H9 (cell line): ENCODE data around the gene TBL3. TPM values are rescaled to one million over a fixed set of nuclear protein-coding genes. Genes with fewer than 3 reads are reported as not detected.
A peak's percentile ranks its signal among the peaks of the same experiment; 100 is the strongest.

Experiments used
- DNase-seq: peaks from one replicate; pipeline ENCODE4 v3.0.0-alpha.2; 2017
- H2AFZ ChIP-seq: one replicate; pipeline ENCODE4 v1.6.1; 2013; ENCODE audit warnings: mild to moderate bottlenecking, low read length, control low read depth, moderate library complexity
- H2AK5ac ChIP-seq: 2 replicates; pipeline ENCODE4 v1.6.1; 2013; ENCODE audit warnings: low read length, control low read depth, mixed read lengths; ENCODE audit not compliant: insufficient read length
- H2BK120ac ChIP-seq: one replicate; pipeline ENCODE4 v1.6.1; 2013; ENCODE audit warnings: low read depth, mild to moderate bottlenecking, low read length, control low read depth, inconsistent platforms; ENCODE audit not compliant: poor library complexity, severe bottlenecking
- H2BK12ac ChIP-seq: 2 replicates; pipeline ENCODE4 v1.6.1; 2013; ENCODE audit warnings: low read length, control low read depth, mixed read lengths, low read depth; ENCODE audit not compliant: insufficient read length
- H2BK15ac ChIP-seq: 2 replicates; pipeline ENCODE4 v1.6.1; 2013; ENCODE audit warnings: low read depth, low read length, control low read depth
- H2BK20ac ChIP-seq: one replicate; pipeline ENCODE4 v1.6.1; 2013; ENCODE audit warnings: low read depth, mild to moderate bottlenecking, low read length, control low read depth, inconsistent platforms; ENCODE audit not compliant: poor library complexity, severe bottlenecking
- H2BK5ac ChIP-seq: 2 replicates; pipeline ENCODE4 v1.6.1; 2013; ENCODE audit warnings: low read length, control low read depth, mixed read lengths; ENCODE audit not compliant: insufficient read length
- H3K14ac ChIP-seq: 2 replicates; pipeline ENCODE4 v1.6.1; 2013; ENCODE audit warnings: low read length, control low read depth; ENCODE audit not compliant: insufficient read depth
- H3K18ac ChIP-seq: 2 replicates; pipeline ENCODE4 v1.6.1; 2013; ENCODE audit warnings: low read depth, mild to moderate bottlenecking, mixed read lengths, low read length, control low read depth; ENCODE audit not compliant: insufficient read length
- H3K23ac ChIP-seq: 2 replicates; pipeline ENCODE4 v1.6.1; 2013; ENCODE audit warnings: low read length, control low read depth, mixed read lengths, low read depth; ENCODE audit not compliant: insufficient read length
- H3K23me2 ChIP-seq: 2 replicates; pipeline ENCODE4 v1.6.1; 2013; ENCODE audit warnings: low read depth, mild to moderate bottlenecking, mixed read lengths, low read length, control low read depth; ENCODE audit not compliant: insufficient read length, poor library complexity, severe bottlenecking
- H3K27ac ChIP-seq: 2 replicates; pipeline ENCODE4 v1.5.1; 2013; ENCODE audit warnings: low read length, control low read depth, mixed read lengths, low read depth; ENCODE audit not compliant: insufficient read length
- H3K27me3 ChIP-seq: 2 replicates; pipeline ENCODE4 v1.6.1; 2013; ENCODE audit warnings: low read length, control low read depth, inconsistent platforms; ENCODE audit not compliant: insufficient read depth
- H3K4ac ChIP-seq: 2 replicates; pipeline ENCODE4 v1.6.1; 2013; ENCODE audit warnings: low read depth, mild to moderate bottlenecking, control low read depth, inconsistent platforms, low read length, moderate library complexity
- H3K4me1 ChIP-seq: 2 replicates; pipeline ENCODE4 v1.6.1; 2013; ENCODE audit warnings: low read length, control low read depth, inconsistent platforms; ENCODE audit not compliant: insufficient read depth
- H3K4me2 ChIP-seq: 2 replicates; pipeline ENCODE4 v1.6.1; 2013; ENCODE audit warnings: low read length, control low read depth, mixed read lengths; ENCODE audit not compliant: insufficient read length, insufficient read depth
- H3K56ac ChIP-seq: 2 replicates; pipeline ENCODE4 v1.6.1; 2013; ENCODE audit warnings: low read depth, mild to moderate bottlenecking, mixed read lengths, low read length, control low read depth; ENCODE audit not compliant: insufficient read length
- H3K79me1 ChIP-seq: 2 replicates; pipeline ENCODE4 v1.6.1; 2013; ENCODE audit warnings: low read depth, mild to moderate bottlenecking, moderate library complexity, low read length, control low read depth, inconsistent platforms; ENCODE audit not compliant: insufficient read depth, poor library complexity, severe bottlenecking
- H3K79me2 ChIP-seq: 2 replicates; pipeline ENCODE4 v1.6.1; 2013; ENCODE audit warnings: low read length, control low read depth, inconsistent platforms; ENCODE audit not compliant: insufficient read depth
- H3K9ac ChIP-seq: 2 replicates; pipeline ENCODE4 v1.6.1; 2013; ENCODE audit warnings: low read length, control low read depth, mixed read lengths; ENCODE audit not compliant: insufficient read length; ENCODE audit errors: extremely low read depth
- H3K9me3 ChIP-seq: one replicate; pipeline ENCODE4 v1.6.1; 2013; ENCODE audit warnings: low read depth, low read length, inconsistent platforms; ENCODE audit not compliant: control insufficient read depth
- H3T11ph ChIP-seq: one replicate; pipeline ENCODE4 v1.6.1; 2013; ENCODE audit warnings: mild to moderate bottlenecking, low read length, control low read depth, inconsistent platforms
- H4K20me1 ChIP-seq: one replicate; pipeline ENCODE4 v1.6.1; 2013; ENCODE audit not compliant: control insufficient read depth, insufficient read length, insufficient read depth
- H4K5ac ChIP-seq: 2 replicates; pipeline ENCODE4 v1.6.1; 2013; ENCODE audit warnings: low read depth, mild to moderate bottlenecking, mixed read lengths, low read length, control low read depth; ENCODE audit not compliant: insufficient read length
- H4K8ac ChIP-seq: replicated peaks from 2 replicates; pipeline ENCODE4 v1.6.1; 2013; ENCODE audit warnings: low read length, control low read depth, mixed read lengths, low read depth; ENCODE audit not compliant: insufficient read length
- H4K91ac ChIP-seq: 2 replicates; pipeline ENCODE4 v1.6.1; 2013; ENCODE audit warnings: low read depth, mild to moderate bottlenecking, moderate library complexity, mixed read lengths, low read length, control low read depth; ENCODE audit not compliant: insufficient read length
- H3K27ac Mint-ChIP-seq, 3 experiments: 2 replicates in 2 of 3; 3 replicates in 1 of 3; pipeline ENCODE4 v1.8.0; 2020 to 2021; ENCODE audit warnings: mixed read lengths in 3 of 3, mild to moderate bottlenecking in 1 of 3, moderate library complexity in 1 of 3
- H3K27me3 Mint-ChIP-seq: 2 replicates; pipeline ENCODE4 v1.8.0; 2021; ENCODE audit warnings: low read depth, mild to moderate bottlenecking, moderate library complexity, mixed read lengths
- H3K36me3 Mint-ChIP-seq, 3 experiments: 2 replicates in 2 of 3; 3 replicates in 1 of 3; pipeline ENCODE4 v1.8.0; 2020 to 2021; ENCODE audit warnings: low read depth in 3 of 3, mixed read lengths in 3 of 3; ENCODE audit not compliant: insufficient read depth in 1 of 3
- H3K4me1 Mint-ChIP-seq, 2 experiments: 2 replicates each; pipeline ENCODE4 v1.8.0; 2020; ENCODE audit warnings: mixed read lengths in 2 of 2
- H3K4me3 Mint-ChIP-seq, 2 experiments: 2 replicates in 1 of 2; 3 replicates in 1 of 2; pipeline ENCODE4 v1.8.0; 2020 to 2021; ENCODE audit warnings: mild to moderate bottlenecking in 2 of 2, mixed read lengths in 2 of 2, moderate library complexity in 1 of 2
- H3K9me3 Mint-ChIP-seq, 2 experiments: 2 replicates in 1 of 2; 3 replicates in 1 of 2; pipeline ENCODE4 v1.8.0; 2020; ENCODE audit warnings: mild to moderate bottlenecking in 2 of 2, mixed read lengths in 2 of 2, moderate library complexity in 1 of 2
- WGBS: extraction: QIAGEN DNeasy Blood & Tissue Kit; methylation state at CpG from one replicate; pipeline ENCODE4 v1.1.7; 2013; ENCODE audit warnings: missing lambda C conversion rate, low lambda C conversion rate, mixed read lengths; ENCODE audit not compliant: insufficient read length; ENCODE audit errors: extremely low coverage; 5-methylcytosine and 5-hydroxymethylcytosine counted together
- total RNA-seq: library from RNA; stranded (reverse); gene quantifications from 2 replicates; pipeline ENCODE4 v1.2.1, GENCODE V29; 2021
- TF ChIP-seq, protein P1 (sequence below): fragments of 200-600 bp; sonication (generic); conservative IDR thresholded peaks from 3 replicates; pipeline ENCODE4 v1.8.0; 2021; ENCODE audit warnings: antibody characterized with exemption, mild to moderate bottlenecking

Gene TBL3
- total RNA-seq, 1 experiment from 2014 or later, result 54.0 TPM

DNA sequence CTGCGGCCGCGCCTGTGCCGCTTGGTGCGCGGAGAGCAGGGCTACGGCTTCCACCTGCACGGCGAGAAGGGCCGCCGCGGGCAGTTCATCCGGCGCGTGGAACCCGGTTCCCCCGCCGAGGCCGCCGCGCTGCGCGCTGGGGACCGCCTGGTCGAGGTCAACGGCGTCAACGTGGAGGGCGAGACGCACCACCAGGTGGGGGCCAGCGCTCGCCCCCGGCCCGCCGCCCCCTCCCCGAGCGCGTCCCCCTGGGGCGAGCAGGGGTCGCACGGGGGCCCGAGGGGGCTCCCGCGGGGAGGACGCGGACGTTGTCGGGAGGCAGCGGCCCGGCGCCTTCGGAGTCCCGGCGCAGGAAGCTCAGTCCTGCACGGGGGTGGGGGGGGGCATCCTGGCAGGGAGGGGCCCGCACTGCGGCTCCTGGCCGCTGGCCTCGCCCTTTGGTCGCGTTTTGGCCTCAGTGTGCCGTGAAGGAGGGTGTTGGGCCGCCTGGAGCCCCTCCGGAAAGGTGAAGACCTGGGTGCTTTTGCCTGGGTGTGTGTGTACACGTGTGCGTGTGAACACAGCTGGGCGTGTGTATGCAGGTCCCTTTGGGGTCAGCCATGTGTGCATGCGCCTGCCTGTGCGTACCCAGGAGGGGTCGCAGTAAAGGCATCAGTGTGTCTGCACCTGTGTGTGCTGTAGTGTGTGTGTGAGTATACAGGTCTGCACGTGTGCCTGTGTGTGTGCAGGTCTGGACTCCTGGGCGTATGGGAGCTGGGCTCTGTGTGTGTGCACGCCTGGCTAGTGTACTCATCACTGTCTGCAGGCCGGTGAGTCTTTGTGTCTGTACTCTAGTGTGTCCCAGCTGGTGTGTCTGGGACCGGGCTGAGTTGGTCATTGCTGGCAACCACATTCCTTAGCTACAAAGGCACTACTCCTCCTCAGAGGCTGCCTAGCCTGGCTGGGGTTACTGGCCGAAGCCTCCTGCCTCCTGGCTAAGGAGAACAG is 55.5 kb downstream of the TBL3 start:
- no peak overlapping the region for H3K4ac ChIP-seq
- TF ChIP-seq, protein P1, sequence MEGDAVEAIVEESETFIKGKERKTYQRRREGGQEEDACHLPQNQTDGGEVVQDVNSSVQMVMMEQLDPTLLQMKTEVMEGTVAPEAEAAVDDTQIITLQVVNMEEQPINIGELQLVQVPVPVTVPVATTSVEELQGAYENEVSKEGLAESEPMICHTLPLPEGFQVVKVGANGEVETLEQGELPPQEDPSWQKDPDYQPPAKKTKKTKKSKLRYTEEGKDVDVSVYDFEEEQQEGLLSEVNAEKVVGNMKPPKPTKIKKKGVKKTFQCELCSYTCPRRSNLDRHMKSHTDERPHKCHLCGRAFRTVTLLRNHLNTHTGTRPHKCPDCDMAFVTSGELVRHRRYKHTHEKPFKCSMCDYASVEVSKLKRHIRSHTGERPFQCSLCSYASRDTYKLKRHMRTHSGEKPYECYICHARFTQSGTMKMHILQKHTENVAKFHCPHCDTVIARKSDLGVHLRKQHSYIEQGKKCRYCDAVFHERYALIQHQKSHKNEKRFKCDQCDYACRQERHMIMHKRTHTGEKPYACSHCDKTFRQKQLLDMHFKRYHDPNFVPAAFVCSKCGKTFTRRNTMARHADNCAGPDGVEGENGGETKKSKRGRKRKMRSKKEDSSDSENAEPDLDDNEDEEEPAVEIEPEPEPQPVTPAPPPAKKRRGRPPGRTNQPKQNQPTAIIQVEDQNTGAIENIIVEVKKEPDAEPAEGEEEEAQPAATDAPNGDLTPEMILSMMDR, result no peak
- no peaks in the 10 kb centered on the region for H3K79me2 ChIP-seq
- no peaks in the 10 kb centered on the region for H3K9me3 ChIP-seq
- no peak overlapping the region for H2BK15ac ChIP-seq
- DNase-seq, result no peak
- no peak overlapping the region for H2BK5ac ChIP-seq
- H3K4me2 ChIP-seq, result peak overlapping the region; percentile 52
- H2BK12ac ChIP-seq, result no peak overlapping the region
- Mint-ChIP-seq H3K4me3 (peak overlapping the region; percentile 71 to 84), H3K27ac (no peak overlapping the region), H3K36me3 (no peaks in the 10 kb centered on the region), H3K9me3 (peaks cover 0 to 3% of the 10 kb centered on the region in 2 experiments; a peak in 2 of 5 replicates), H3K4me1 (peaks cover 14 to 16% of the 10 kb centered on the region in 2 experiments), H3K27me3 (peaks cover 39% of the 10 kb centered on the region)
- no peaks in the 10 kb centered on the region for H3K79me1 ChIP-seq
- no peak overlapping the region for H4K5ac ChIP-seq
- H3K23me2 ChIP-seq, result peaks cover 7% of the 10 kb centered on the region
- no peak overlapping the region for H3K14ac ChIP-seq
- no peak overlapping the region for H3K18ac ChIP-seq
- no peak overlapping the region for H3K9ac ChIP-seq
- WGBS, result no CpG with 5 or more reads among the region's 76 CpGs
- no peak overlapping the region for H2AK5ac ChIP-seq
- H3T11ph ChIP-seq, result no peak overlapping the region
- no peak overlapping the region for H3K27ac ChIP-seq
- H4K91ac ChIP-seq, result no peak overlapping the region
- no peak overlapping the region for H2BK20ac ChIP-seq
- no peaks in the 10 kb centered on the region for H4K20me1 ChIP-seq
- no peak overlapping the region for H3K23ac ChIP-seq
- H3K56ac ChIP-seq, result no peak overlapping the region
- H2BK120ac ChIP-seq, result no peak overlapping the region
- H4K8ac ChIP-seq, result no peak overlapping the region
- peaks cover 7% of the 10 kb centered on the region; the same call in 1 of the 2 replicates for H3K27me3 ChIP-seq
- no peak overlapping the region for H2AFZ ChIP-seq
- H3K4me1 ChIP-seq, result no peaks in the 10 kb centered on the region; the same call in 1 of the 2 replicates
